GM23338 (cell line): ENCODE measurements around the gene PAQR4. TPM values are rescaled to one million over a fixed set of nuclear protein-coding genes. Genes with fewer than 3 reads are reported as not detected.

Experiments
- ATAC-seq: fragments of 200-7000 bp; cut with Tn5 transposase; 3 replicates; pipeline ENCODE4 v1.9.1; 2020
- DNase-seq: peaks from one replicate; pipeline ENCODE4 v3.0.0-alpha.2; 2015; ENCODE audit warnings: low spot score
- H2AFZ ChIP-seq: fragments of 200-600 bp; sonication (generic); 2 replicates; pipeline ENCODE4 v1.8.0; 2016; ENCODE audit warnings: antibody characterized with exemption, mild to moderate bottlenecking, moderate library complexity
- H3F3A ChIP-seq: fragments of 200-600 bp; sonication (generic); replicated peaks from 2 replicates; pipeline ENCODE4 v1.8.0; 2017; ENCODE audit warnings: antibody characterized with exemption, mixed run types, low read depth
- H3K27ac ChIP-seq: fragments of 200-600 bp; sonication (generic); 2 replicates; pipeline ENCODE4 v1.6.1; 2016; ENCODE audit warnings: low read depth
- H3K27me3 ChIP-seq: fragments of 200-600 bp; sonication (generic); 2 replicates; pipeline ENCODE4 v1.8.0; 2016; ENCODE audit warnings: mild to moderate bottlenecking, mixed run types, moderate library complexity; ENCODE audit not compliant: insufficient read depth
- H3K36me3 ChIP-seq: fragments of 200-600 bp; sonication (generic); 2 replicates; pipeline ENCODE4 v1.8.0; 2016; ENCODE audit warnings: mild to moderate bottlenecking; ENCODE audit not compliant: insufficient read depth
- H3K4me1 ChIP-seq: fragments of 200-600 bp; sonication (generic); 2 replicates; pipeline ENCODE4 v1.8.0; 2016; ENCODE audit warnings: mild to moderate bottlenecking, moderate library complexity; ENCODE audit not compliant: insufficient read depth
- H3K4me2 ChIP-seq: fragments of 200-600 bp; sonication (generic); 2 replicates; pipeline ENCODE4 v1.7.1; 2017; ENCODE audit warnings: mixed run types
- H3K4me3 ChIP-seq: fragments of 200-600 bp; sonication (generic); 2 replicates; pipeline ENCODE4 v1.6.1; 2016; ENCODE audit warnings: mixed run types
- H3K79me2 ChIP-seq: fragments of 200-600 bp; sonication (generic); replicated peaks from 2 replicates; pipeline ENCODE4 v1.8.0; 2017; ENCODE audit warnings: mild to moderate bottlenecking; ENCODE audit not compliant: insufficient read depth
- H3K9me2 ChIP-seq: fragments of 200-600 bp; sonication (generic); 2 replicates; pipeline ENCODE4 v1.8.0; 2017; ENCODE audit not compliant: insufficient read depth
- H4K20me1 ChIP-seq: fragments of 200-600 bp; sonication (generic); replicated peaks from 2 replicates; pipeline ENCODE4 v1.8.0; 2017; ENCODE audit warnings: mild to moderate bottlenecking; ENCODE audit not compliant: insufficient read depth
- H3K27ac Mint-ChIP-seq: 2 replicates; pipeline ENCODE4 v1.8.0; 2020; ENCODE audit warnings: inconsistent platforms, mild to moderate bottlenecking, moderate library complexity, mixed read lengths
- H3K27me3 Mint-ChIP-seq: 3 replicates; pipeline ENCODE4 v1.8.0; 2022; ENCODE audit warnings: low read depth, mild to moderate bottlenecking, moderate library complexity, mixed read lengths, inconsistent platforms; ENCODE audit not compliant: insufficient read depth, poor library complexity
- H3K36me3 Mint-ChIP-seq: 3 replicates; pipeline ENCODE4 v1.8.0; 2021; ENCODE audit warnings: low read depth, mild to moderate bottlenecking, inconsistent platforms, moderate library complexity, mixed read lengths
- H3K4me1 Mint-ChIP-seq: 3 replicates; pipeline ENCODE4 v1.8.0; 2020; ENCODE audit warnings: mild to moderate bottlenecking, inconsistent platforms, mixed read lengths
- H3K4me3 Mint-ChIP-seq: 3 replicates; pipeline ENCODE4 v1.8.0; 2021; ENCODE audit warnings: moderate library complexity, mild to moderate bottlenecking, inconsistent platforms, mixed read lengths
- H3K9me3 Mint-ChIP-seq: 3 replicates; pipeline ENCODE4 v1.8.0; 2020; ENCODE audit warnings: moderate library complexity, mild to moderate bottlenecking, inconsistent platforms, mixed read lengths
- CREB1 ChIP-seq: fragments of 250-450 bp; sonication (Bioruptor Pico); IDR thresholded peaks from 2 replicates; pipeline ENCODE4 v1.5.0; 2020; ENCODE audit warnings: low read depth, mild to moderate bottlenecking, moderate library complexity
- CTCF ChIP-seq, 2 experiments: fragments of 200-600 bp in 1 of 2; sonication (generic) in 1 of 2; conservative IDR thresholded peaks; 2 replicates each; pipeline versions ENCODE4 v1.5.1 to v1.6.1; 2016 to 2017; ENCODE audit warnings: antibody characterized with exemption in 2 of 2, low read depth in 2 of 2, mild to moderate bottlenecking in 2 of 2, moderate library complexity in 1 of 2
- ETS1 ChIP-seq: IDR thresholded peaks from 2 replicates; pipeline ENCODE4 v1.6.1; 2016; ENCODE audit warnings: antibody characterized with exemption
- EZH2 ChIP-seq: fragments of 200-600 bp; sonication (generic); IDR thresholded peaks from one replicate; pipeline ENCODE4 v1.8.0; 2017; ENCODE audit warnings: antibody characterized with exemption, mild to moderate bottlenecking, low read depth; ENCODE audit not compliant: unreplicated experiment
- EZH2phosphoT487 ChIP-seq: fragments of 200-600 bp; sonication (generic); IDR thresholded peaks from one replicate; pipeline ENCODE4 v1.8.1; 2018; ENCODE audit warnings: antibody characterized with exemption; ENCODE audit not compliant: unreplicated experiment
- NANOG ChIP-seq: IDR thresholded peaks from 2 replicates; pipeline ENCODE4 v1.6.1; 2016; ENCODE audit warnings: antibody characterized with exemption, borderline replicate concordance
- STAT1 ChIP-seq: IDR thresholded peaks from one replicate; pipeline ENCODE4 v1.6.1; 2016; ENCODE audit warnings: antibody characterized with exemption; ENCODE audit not compliant: unreplicated experiment
- ZNF331 ChIP-seq: fragments of 250-450 bp; sonication (Bioruptor Pico); IDR thresholded peaks from 2 replicates; pipeline ENCODE4 v1.5.0; 2020; ENCODE audit warnings: low read depth, mild to moderate bottlenecking, moderate library complexity
- ZNF462 ChIP-seq: fragments of 250-450 bp; sonication (Bioruptor Pico); IDR thresholded peaks from 2 replicates; pipeline ENCODE4 v1.5.0; 2020; ENCODE audit warnings: mild to moderate bottlenecking, moderate library complexity
- polyA plus RNA-seq: library from polyadenylated mRNA; unstranded; fragments of >200 nt; fragmentation: Nextera tagmentation; extraction: Ambion mirVana; gene quantifications from 2 replicates; pipeline ENCODE4 v1.2.1, GENCODE V29; 2016
- total RNA-seq: library from RNA; depleted of rRNA; stranded (reverse); fragments of >200 nt; shearing (Covaris generic); gene quantifications from 2 replicates; pipeline ENCODE4 v1.2.3, GENCODE V29; 2014

The PAQR4 gene
- total and polyA plus RNA-seq, 2 experiments from 2014 or later: 7.0 to 29.3 TPM

DNA sequence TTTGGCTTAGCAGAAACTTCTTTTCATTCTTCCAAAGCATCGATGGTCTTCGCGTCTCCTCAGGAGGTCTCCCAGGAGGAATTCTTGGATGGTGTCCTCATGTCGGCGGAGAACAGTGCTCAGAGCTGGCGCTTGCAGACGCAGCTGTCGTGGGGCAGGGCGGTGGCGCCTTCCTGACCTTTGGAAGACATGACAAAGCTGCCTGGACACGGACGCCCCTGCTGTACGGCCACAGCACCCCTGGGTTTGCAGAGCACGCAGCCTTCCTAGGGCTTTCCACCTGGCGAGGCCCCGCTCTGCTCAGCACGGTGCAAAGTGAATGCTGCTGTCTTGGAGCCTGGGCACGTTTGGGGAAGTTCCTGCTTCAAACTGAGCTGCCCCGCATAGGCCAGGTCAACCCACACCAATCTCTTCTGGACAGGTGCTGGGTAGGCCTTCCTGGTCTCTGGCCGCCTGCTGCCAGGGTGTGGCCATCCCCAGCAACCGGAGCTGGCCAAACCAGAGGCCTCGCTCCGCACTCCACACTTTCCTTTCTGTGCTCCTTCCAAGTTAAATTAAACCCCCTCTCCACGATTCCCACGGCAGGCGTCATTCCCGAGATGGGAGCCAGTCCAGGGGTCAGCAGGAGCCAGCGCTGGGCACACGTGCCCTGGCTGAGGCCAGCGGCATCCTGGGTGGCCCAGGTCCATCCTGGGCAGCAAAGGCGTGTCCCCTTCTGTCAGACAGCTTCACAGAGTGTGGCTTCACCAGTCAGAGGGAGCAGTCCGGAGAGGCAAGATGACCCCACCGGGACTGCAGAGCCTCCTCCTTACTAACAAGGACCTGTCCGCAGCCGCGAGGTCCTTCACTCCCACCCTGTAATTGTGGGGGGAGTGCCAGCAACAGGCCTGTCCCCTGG lies 20.1 kb upstream of the PAQR4 start (continued):
- no peak for TF ChIP-seq ZNF331 (CRISPR knock-in tag)
- TF ChIP-seq EZH2phosphoT487: no peak
- no peak for TF ChIP-seq ETS1
- TF ChIP-seq CREB1 (CRISPR knock-in tag): no peak
- no peak for TF ChIP-seq NANOG
- no peak for TF ChIP-seq CTCF (conservative IDR thresholded peaks at IDR 0.05; ENCODE audit: low read depth in 2 of 2)

- DNase-seq: no peak
- H3K4me1 Mint-ChIP-seq: peaks cover 5% of the 10 kb centered on the region
- Histone ChIP-seq H3K4me2 (no peak overlapping the region), H3F3A (no peaks in the 10 kb centered on the region), H3K9me2 (no peaks in the 10 kb centered on the region), H3K27me3 (no peaks in the 10 kb centered on the region), H2AFZ (no peak overlapping the region), H3K27ac (no peak overlapping the region), H4K20me1 (no peaks in the 10 kb centered on the region), H3K4me3 (no peak overlapping the region), H3K79me2 (no peaks in the 10 kb centered on the region), H3K36me3 (no peaks in the 10 kb centered on the region), H3K4me1 (no peaks in the 10 kb centered on the region; the same call in 1 of the 2 replicates)
- peaks cover 10% of the 10 kb centered on the region; the same call in 1 of the 3 replicates for H3K36me3 Mint-ChIP-seq
- H3K27me3 Mint-ChIP-seq: peaks cover 9% of the 10 kb centered on the region
- H3K27ac Mint-ChIP-seq: no peak overlapping the region
- H3K4me3 Mint-ChIP-seq: no peak overlapping the region
- no peaks in the 10 kb centered on the region; the same call in 2 of the 3 replicates for H3K9me3 Mint-ChIP-seq
- no peak for ATAC-seq
- TF ChIP-seq EZH2 (no peak), EZH2phosphoT487 (no peak), STAT1 (no peak), NANOG (no peak), CTCF (conservative IDR thresholded peaks at IDR 0.05; ENCODE audit: low read depth in 2 of 2) (no peak), ZNF462 (no peak), ZNF331 (CRISPR knock-in tag) (no peak)
These were observed 19.3 kb upstream of the PAQR4 start for GRCh38 chr16:2949705-2950352.
